ENCODE results near the gene NR1D1.

Gene NR1D1

DNA sequence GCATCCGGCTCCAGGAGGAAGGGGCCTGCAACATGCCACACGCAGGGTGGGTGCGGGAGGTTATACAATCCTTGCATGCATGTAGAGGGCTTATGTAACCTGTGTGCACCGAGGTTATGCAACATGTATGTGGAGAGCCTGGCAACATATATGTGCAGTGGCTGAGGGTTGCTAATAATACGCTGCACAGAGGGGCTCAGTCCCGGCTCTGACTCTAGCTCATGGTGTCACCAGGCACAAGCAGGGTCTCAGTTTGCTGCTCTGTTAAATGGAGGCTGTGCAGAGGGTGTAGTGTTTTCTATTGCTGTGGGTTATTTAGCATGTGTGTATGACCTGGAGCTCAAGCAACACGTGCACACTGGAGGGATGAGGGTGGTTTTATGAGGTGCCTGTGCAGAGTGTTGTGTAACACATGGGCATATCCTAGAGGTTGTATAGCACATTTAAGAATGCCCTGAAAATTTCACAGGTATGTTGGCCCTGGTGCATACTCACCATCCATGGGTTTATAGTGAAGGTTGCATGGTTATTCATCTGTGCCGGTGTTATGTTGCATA lies 24.4 kb downstream of the NR1D1 start:
- DNase-seq (ENCODE audit: insufficient read length, low spot score) (no peak), FAIRE-seq (no peak)
- TF ChIP-seq, protein P1, sequence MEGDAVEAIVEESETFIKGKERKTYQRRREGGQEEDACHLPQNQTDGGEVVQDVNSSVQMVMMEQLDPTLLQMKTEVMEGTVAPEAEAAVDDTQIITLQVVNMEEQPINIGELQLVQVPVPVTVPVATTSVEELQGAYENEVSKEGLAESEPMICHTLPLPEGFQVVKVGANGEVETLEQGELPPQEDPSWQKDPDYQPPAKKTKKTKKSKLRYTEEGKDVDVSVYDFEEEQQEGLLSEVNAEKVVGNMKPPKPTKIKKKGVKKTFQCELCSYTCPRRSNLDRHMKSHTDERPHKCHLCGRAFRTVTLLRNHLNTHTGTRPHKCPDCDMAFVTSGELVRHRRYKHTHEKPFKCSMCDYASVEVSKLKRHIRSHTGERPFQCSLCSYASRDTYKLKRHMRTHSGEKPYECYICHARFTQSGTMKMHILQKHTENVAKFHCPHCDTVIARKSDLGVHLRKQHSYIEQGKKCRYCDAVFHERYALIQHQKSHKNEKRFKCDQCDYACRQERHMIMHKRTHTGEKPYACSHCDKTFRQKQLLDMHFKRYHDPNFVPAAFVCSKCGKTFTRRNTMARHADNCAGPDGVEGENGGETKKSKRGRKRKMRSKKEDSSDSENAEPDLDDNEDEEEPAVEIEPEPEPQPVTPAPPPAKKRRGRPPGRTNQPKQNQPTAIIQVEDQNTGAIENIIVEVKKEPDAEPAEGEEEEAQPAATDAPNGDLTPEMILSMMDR (IDR thresholded peaks at IDR 0.05; ENCODE audit: insufficient read depth, missing control alignments) = no peak

DNA sequence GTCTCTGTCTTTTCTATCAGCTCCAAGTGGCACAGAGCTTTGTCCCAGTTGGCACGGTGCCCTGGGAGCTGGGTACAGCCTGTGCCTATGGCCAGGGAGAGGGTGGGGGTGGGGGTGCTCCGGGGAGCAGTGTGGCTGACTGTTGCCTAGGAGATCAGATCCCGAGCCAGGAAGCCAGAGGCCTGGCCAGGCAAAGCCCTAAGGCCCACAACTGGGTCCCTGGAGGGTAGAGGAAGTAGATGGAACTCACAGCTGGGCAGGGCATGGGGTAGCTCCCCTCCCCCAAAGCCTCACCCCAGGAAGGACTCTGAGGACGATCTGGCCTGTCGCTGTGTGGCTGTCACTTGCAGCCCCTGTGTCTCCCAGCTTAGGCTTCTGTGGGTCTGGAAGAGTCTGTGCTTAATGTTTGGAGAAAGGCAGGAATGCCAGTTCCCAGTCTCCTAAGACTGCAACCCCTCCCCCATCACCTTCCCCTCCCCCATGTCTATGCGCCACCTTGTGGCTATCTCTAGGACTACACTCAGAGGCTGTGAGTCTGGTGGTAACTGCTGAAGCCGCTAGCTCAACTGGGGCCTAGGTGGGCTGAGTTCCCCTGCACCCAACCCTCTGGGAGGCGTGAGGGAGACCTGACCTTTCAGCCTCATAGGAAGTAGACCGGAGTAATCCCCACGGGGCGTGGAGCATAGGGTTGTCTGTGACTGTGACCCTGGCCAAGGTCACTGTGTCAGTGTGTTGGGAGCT lies 25.0 kb downstream of the NR1D1 start:
- no peak for FAIRE-seq
- TF ChIP-seq, protein P1 (IDR thresholded peaks at IDR 0.05; ENCODE audit: insufficient read depth, missing control alignments) = peak; percentile 94
- DNase-seq (ENCODE audit: insufficient read length, low spot score) = no peak

- FAIRE-seq (no peak), DNase-seq (ENCODE audit: insufficient read length, low spot score) (no peak)
- TF ChIP-seq, protein P1 (IDR thresholded peaks at IDR 0.05; ENCODE audit: insufficient read depth, missing control alignments) = no peak
Measured at GRCh38 chr17:40074871-40075200, 25.6 kb downstream of the NR1D1 start.

DNA sequence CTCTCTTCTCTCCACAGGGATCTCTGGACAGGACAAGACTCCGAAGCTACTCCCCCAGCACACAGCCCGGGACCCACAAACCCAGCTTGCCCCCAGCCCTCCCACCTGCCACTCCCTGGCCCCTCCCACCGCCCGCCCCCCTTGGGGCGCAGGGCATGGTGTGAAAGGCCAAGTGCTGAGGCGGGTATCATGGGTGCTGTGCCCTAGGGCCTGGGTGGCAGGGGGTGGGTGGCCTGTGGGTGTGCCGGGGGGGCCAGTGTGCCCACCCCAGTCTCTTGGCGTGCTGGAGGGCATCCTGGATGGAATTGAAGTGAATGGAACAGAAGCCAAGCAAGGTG lies 26.2 kb downstream of the NR1D1 start:
- DNase-seq (ENCODE audit: insufficient read length, low spot score) = no peak
- TF ChIP-seq, protein P1 (IDR thresholded peaks at IDR 0.05; ENCODE audit: insufficient read depth, missing control alignments) = no peak
- no peak for FAIRE-seq

GRCh38 chr17:40073454-40074174 lies 26.8 kb downstream of the NR1D1 start:
- no peak for DNase-seq (ENCODE audit: insufficient read length, low spot score)
- FAIRE-seq = no peak
- TF ChIP-seq, protein P1 (IDR thresholded peaks at IDR 0.05; ENCODE audit: insufficient read depth, missing control alignments) = no peak

DNA sequence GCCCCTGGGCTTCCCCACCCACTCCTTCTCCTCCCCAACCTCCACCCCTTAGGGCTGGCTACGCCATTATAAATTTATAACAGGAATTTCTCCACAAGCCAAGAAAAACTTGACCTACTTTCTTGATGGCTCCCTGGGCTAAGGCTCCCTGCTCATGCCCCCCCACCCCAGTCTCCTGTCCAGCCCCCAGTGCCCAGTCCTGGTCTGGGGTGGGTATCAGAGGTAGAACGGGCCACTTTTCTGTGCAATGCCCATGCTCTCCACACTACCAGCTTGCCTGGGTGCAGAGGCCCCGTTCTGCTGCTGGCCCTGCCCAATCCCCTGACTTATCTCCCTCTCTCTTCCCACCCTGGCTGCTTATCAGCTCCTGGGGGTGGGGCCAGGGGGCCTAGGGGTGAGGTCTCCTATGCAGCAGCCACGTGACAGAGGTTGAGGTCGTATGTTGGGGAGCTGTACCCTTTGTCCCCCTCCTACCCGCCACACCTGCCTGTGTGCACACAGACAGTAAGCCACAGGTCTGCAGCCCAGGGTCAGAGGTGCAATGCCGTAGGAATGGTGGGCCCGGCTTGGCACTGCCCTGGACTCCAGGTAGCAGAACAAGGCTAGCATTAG lies 27.5 kb downstream of the NR1D1 start:
- FAIRE-seq = no peak
- DNase-seq (ENCODE audit: insufficient read length, low spot score) = no peak
- TF ChIP-seq, protein P1 (IDR thresholded peaks at IDR 0.05; ENCODE audit: insufficient read depth, missing control alignments) = no peak

All from D721Med (cell line).